SK-N-SH (cell line): ENCODE measurements around the gene B3GALT5. TPM values are rescaled to one million over a fixed set of nuclear protein-coding genes. Genes with fewer than 3 reads are reported as not detected.
A peak's percentile ranks its signal among the peaks of the same experiment; 100 is the strongest.

Source experiments
- CTCF ChIA-PET: fragments of 300-600, 350-600 bp; formaldehyde crosslinking; extraction: SDS; loops from one replicate; lab custom pipeline; 2021; lab: Yijun Ruan, JAX
- POLR2A ChIA-PET: fragments of 350-600 bp; sonication (Branson Sonifier 250); formaldehyde crosslinking; extraction: SDS; loops from one replicate; lab custom pipeline; 2020; ENCODE audit warnings: antibody characterized with exemption, inconsistent platforms; lab: Yijun Ruan, JAX
- DNase-seq: peaks from one replicate; pipeline ENCODE4 v3.0.0; 2012
- H2AFZ ChIP-seq: fragments of 200-600 bp; sonication (generic); 2 replicates; pipeline ENCODE4 v1.8.1; 2016; ENCODE audit warnings: antibody characterized with exemption, mild to moderate bottlenecking, low read depth
- H3F3A ChIP-seq: fragments of 200-600 bp; sonication (generic); replicated peaks from 2 replicates; pipeline ENCODE3; 2016; ENCODE audit warnings: antibody characterized with exemption, mild to moderate bottlenecking; ENCODE audit not compliant: insufficient read depth
- H3K27ac ChIP-seq, 2 experiments: fragments of 200-500 bp in 1 of 2; fragments of 200-600 bp in 1 of 2; sonication (Bioruptor generic) in 1 of 2; sonication (generic), shearing (Covaris generic) in 1 of 2; 2 replicates each; pipeline versions ENCODE4 v1.5.1 to v1.6.1; 2014 to 2016; ENCODE audit warnings: low read depth in 2 of 2, inconsistent platforms in 1 of 2, low read length in 1 of 2, mild to moderate bottlenecking in 1 of 2, mixed read lengths in 1 of 2
- H3K27me3 ChIP-seq: fragments of 200-600 bp; sonication (generic), shearing (Covaris generic); 2 replicates; pipeline ENCODE4 v1.6.1; 2016; ENCODE audit warnings: mixed run types; ENCODE audit not compliant: insufficient read depth
- H3K36me3 ChIP-seq, 2 experiments: fragments of 200-500 bp in 1 of 2; fragments of 200-600 bp in 1 of 2; sonication (Bioruptor generic) in 1 of 2; sonication (generic) in 1 of 2; replicated peaks in 1 of 2; 2 replicates each; pipeline versions ENCODE3 to v1.5.1; 2014 to 2016; ENCODE audit warnings: low read length in 1 of 2, mild to moderate bottlenecking in 1 of 2; ENCODE audit not compliant: insufficient read depth in 2 of 2, control insufficient read depth in 1 of 2
- H3K4me1 ChIP-seq, 2 experiments: fragments of 200-500 bp in 1 of 2; fragments of 200-600 bp in 1 of 2; sonication (Bioruptor generic) in 1 of 2; sonication (generic), shearing (Covaris generic) in 1 of 2; 2 replicates each; pipeline versions ENCODE4 v1.5.1 to v1.6.1; 2014 to 2016; ENCODE audit warnings: low read depth in 1 of 2, low read length in 1 of 2, mixed run types in 1 of 2; ENCODE audit not compliant: insufficient read depth in 2 of 2, control insufficient read depth in 1 of 2
- H3K4me2 ChIP-seq: fragments of 200-600 bp; sonication (generic), shearing (Covaris generic); 2 replicates; pipeline ENCODE4 v1.6.1; 2017; ENCODE audit warnings: mixed run types
- H3K4me3 ChIP-seq, 2 experiments: fragments of 200-500 bp in 1 of 2; fragments of 200-600 bp in 1 of 2; sonication (Bioruptor generic) in 1 of 2; sonication (generic), shearing (Covaris generic) in 1 of 2; 2 replicates each; pipeline versions ENCODE4 v1.5.1 to v1.8.1; 2014 to 2016; ENCODE audit warnings: low read depth in 2 of 2, inconsistent platforms in 1 of 2, low read length in 1 of 2, mild to moderate bottlenecking in 1 of 2, mixed read lengths in 1 of 2, moderate library complexity in 1 of 2
- H3K79me2 ChIP-seq: fragments of 200-600 bp; sonication (generic); 2 replicates; pipeline ENCODE4 v1.8.1; 2017; ENCODE audit warnings: mild to moderate bottlenecking; ENCODE audit not compliant: insufficient read depth
- H3K9ac ChIP-seq: fragments of 200-600 bp; sonication (generic); 2 replicates; pipeline ENCODE4 v1.6.1; 2017; ENCODE audit warnings: mixed run types
- H3K9me2 ChIP-seq: fragments of 200-600 bp; sonication (generic); 2 replicates; pipeline ENCODE4 v1.6.1; 2017; ENCODE audit warnings: mixed run types
- H3K9me3 ChIP-seq: fragments of 200-600 bp; sonication (generic); 2 replicates; pipeline ENCODE4 v1.6.1; 2017; ENCODE audit warnings: mixed run types, mild to moderate bottlenecking, moderate library complexity
- H4K20me1 ChIP-seq: fragments of 200-600 bp; sonication (generic); 2 replicates; pipeline ENCODE4 v1.6.1; 2017; ENCODE audit warnings: mild to moderate bottlenecking, mixed run types; ENCODE audit not compliant: insufficient read depth
- CHD2 ChIP-seq: fragments of 150-350 bp; IDR thresholded peaks from 2 replicates; pipeline ENCODE4 v1.6.1; 2018; ENCODE audit warnings: low read length; ENCODE audit not compliant: partially characterized antibody
- ELF1 ChIP-seq: IDR thresholded peaks from 2 replicates; pipeline ENCODE4 v1.4.0; 2012
- EZH2phosphoT487 ChIP-seq: fragments of 200-600 bp; sonication (generic); IDR thresholded peaks from 2 replicates; pipeline ENCODE4 v1.6.1; 2017; ENCODE audit warnings: low read depth, mixed run types, mild to moderate bottlenecking, antibody characterized with exemption, moderate library complexity, borderline replicate concordance
- FOXJ3 ChIP-seq: sonication (generic); formaldehyde crosslinking; IDR thresholded peaks from 2 replicates; pipeline ENCODE4 v1.5.1; 2020; ENCODE audit warnings: mild to moderate bottlenecking, missing genetic modification reagents
- FOXM1 ChIP-seq: IDR thresholded peaks from 2 replicates; pipeline ENCODE4 v1.4.0; 2012; ENCODE audit warnings: low read depth, mild to moderate bottlenecking
- GABPA ChIP-seq: IDR thresholded peaks from 2 replicates; pipeline ENCODE4 v1.4.0; 2012; ENCODE audit warnings: low read depth, mild to moderate bottlenecking
- IRF3 ChIP-seq: fragments of 150-350 bp; IDR thresholded peaks from 2 replicates; pipeline ENCODE4 v1.6.1; 2016; ENCODE audit warnings: mild to moderate bottlenecking, low read depth, low read length
- JUND ChIP-seq: IDR thresholded peaks from 2 replicates; pipeline ENCODE4 v1.4.0; 2012
- MEF2A ChIP-seq: IDR thresholded peaks from 2 replicates; pipeline ENCODE4 v1.4.0; 2012; ENCODE audit warnings: low read depth, borderline replicate concordance
- MXI1 ChIP-seq: IDR thresholded peaks from 2 replicates; pipeline ENCODE4 v1.6.1; 2012; ENCODE audit warnings: mild to moderate bottlenecking, low read depth, low read length, improper control_type of control experiment
- NFIC ChIP-seq: IDR thresholded peaks from 2 replicates; pipeline ENCODE4 v1.4.0; 2012; ENCODE audit warnings: borderline replicate concordance
- NRF1 ChIP-seq: IDR thresholded peaks from 2 replicates; pipeline ENCODE4 v1.6.1; 2012; ENCODE audit warnings: low read depth, mild to moderate bottlenecking, low read length
- PBX3 ChIP-seq: IDR thresholded peaks from 2 replicates; pipeline ENCODE4; 2012
- RCOR1 ChIP-seq: fragments of 150-350 bp; IDR thresholded peaks from 2 replicates; pipeline ENCODE4 v1.6.1; 2017; ENCODE audit warnings: antibody characterized with exemption, low read length
- RXRA ChIP-seq: IDR thresholded peaks from 2 replicates; pipeline ENCODE4 v1.4.0; 2012; ENCODE audit warnings: low read depth, mild to moderate bottlenecking, borderline replicate concordance
- SIN3A ChIP-seq: IDR thresholded peaks from 2 replicates; pipeline ENCODE4 v1.6.1; 2012; ENCODE audit warnings: low read depth, mild to moderate bottlenecking, low read length, moderate library complexity, borderline replicate concordance
- TCF12 ChIP-seq: IDR thresholded peaks from 2 replicates; pipeline ENCODE4 v1.4.0; 2012
- USF1 ChIP-seq: IDR thresholded peaks from 2 replicates; pipeline ENCODE4 v1.4.0; 2012; ENCODE audit warnings: low read depth, borderline replicate concordance
- YY1 ChIP-seq: IDR thresholded peaks from 2 replicates; pipeline ENCODE4 v1.4.0; 2012; ENCODE audit warnings: low read depth, mild to moderate bottlenecking
- ZBTB33 ChIP-seq: IDR thresholded peaks from 2 replicates; pipeline ENCODE4 v1.4.0; 2012; ENCODE audit warnings: low read depth, borderline replicate concordance
- WGBS: methylation state at CpG from one replicate; pipeline ENCODE4 v1.1.6; 2017; ENCODE audit warnings: low lambda C conversion rate; 5-methylcytosine and 5-hydroxymethylcytosine counted together
- polyA plus RNA-seq, 3 experiments: library from polyadenylated mRNA; depleted of rRNA; stranded (reverse); fragments of >200 nt; gene quantifications; 2 replicates each; pipeline ENCODE4 v1.2.3, GENCODE V29; 2012

B3GALT5 gene
- polyA plus RNA-seq, 1 of the 3 experiments (the other 2 are of a cell fraction), result 0.35 TPM

GRCh38 chr21:39674801-39675200 is 62.1 kb downstream of the B3GALT5 start:
- DNase-seq, result no peak
- peaks cover 0 to 52% of the 10 kb centered on the region in 2 experiments; a peak in 2 of 4 replicates for H3K4me1 ChIP-seq
- TF ChIP-seq USF1 (no peak), JUND (no peak), NRF1 (no peak)
- H3K9ac ChIP-seq, result no peak overlapping the region
- H4K20me1 ChIP-seq, result no peaks in the 10 kb centered on the region
- H3K9me3 ChIP-seq, result no peaks in the 10 kb centered on the region
- H3K27me3 ChIP-seq, result no peaks in the 10 kb centered on the region
- no peaks in the 10 kb centered on the region for H3K9me2 ChIP-seq
- CTCF ChIA-PET, result no interaction called here
- H3F3A ChIP-seq, result peaks cover 6% of the 10 kb centered on the region
- H2AFZ ChIP-seq, result no peak overlapping the region
- H3K36me3 ChIP-seq, result no peaks in the 10 kb centered on the region
- 64% methylated on average over 9 of the region's 10 CpGs for whole genome bisulfite sequencing
- H3K79me2 ChIP-seq, result no peaks in the 10 kb centered on the region
- POLR2A ChIA-PET, result no interaction called here
- H3K27ac ChIP-seq, result peak overlapping the region in 1 of 2 experiments; percentile 99; a peak in 1 of 4 replicates
- no peak overlapping the region for H3K4me2 ChIP-seq
- no peak overlapping the region for H3K4me3 ChIP-seq

GRCh38 chr21:39675590-39675989 is 62.9 kb downstream of the B3GALT5 start:
- no peak overlapping the region for H3K4me3 ChIP-seq
- H3K9me3 ChIP-seq, result no peaks in the 10 kb centered on the region
- H3F3A ChIP-seq, result peaks cover 6% of the 10 kb centered on the region
- no peaks in the 10 kb centered on the region for H3K27me3 ChIP-seq
- no peaks in the 10 kb centered on the region for H3K79me2 ChIP-seq
- 0 out of 2 replicates have a peak overlapping the region, but pooled peaks have one; percentile 71 for H3K4me2 ChIP-seq
- peak overlapping the region; percentile 65 to 99; a peak in 3 of 4 replicates for H3K27ac ChIP-seq
- DNase-seq, result peak; percentile 58
- no peak overlapping the region for H2AFZ ChIP-seq
- no peaks in the 10 kb centered on the region for H4K20me1 ChIP-seq
- H3K4me1 ChIP-seq, result peaks cover 0 to 44% of the 10 kb centered on the region in 2 experiments; a peak in 2 of 4 replicates
- no peak for TF ChIP-seq RCOR1
- TF ChIP-seq NFIC, result no peak
- TF ChIP-seq YY1, result no peak
- no peak for TF ChIP-seq FOXJ3 (CRISPR knock-in tag)
- TF ChIP-seq MXI1, result no peak
- TF ChIP-seq ZBTB33, result no peak
- TF ChIP-seq IRF3, result no peak
- no peak for TF ChIP-seq SIN3A
- TF ChIP-seq MEF2A, result no peak
- no peak for TF ChIP-seq PBX3
- no peak for TF ChIP-seq FOXM1
- no peak for TF ChIP-seq EZH2phosphoT487
- no peak for TF ChIP-seq TCF12
- TF ChIP-seq RXRA, result no peak
- no peak for TF ChIP-seq USF1
- no peak for TF ChIP-seq CHD2
- TF ChIP-seq GABPA, result no peak
- no peak for TF ChIP-seq ELF1
- H3K9ac ChIP-seq, result no peak overlapping the region
- H3K36me3 ChIP-seq, result no peaks in the 10 kb centered on the region
- no peaks in the 10 kb centered on the region for H3K9me2 ChIP-seq
- ChIA-PET CTCF (interaction anchor here (0.6 to 2.1 kb wide), 13 partner anchors 16 to 741 kb away, joined by 3 to 10 read pairs (median 4); no protein-coding TSS in a partner anchor), POLR2A (interaction anchor here (1.1 to 1.7 kb wide), 3 partner anchors 8 to 62 kb away, joined by 4 to 9 read pairs (median 5); no protein-coding TSS in a partner anchor)
- WGBS, result 74% methylated on average over 12 of the region's 12 CpGs
